Measurements from ENCODE around the gene TBC1D22A.

Gene TBC1D22A

DNA sequence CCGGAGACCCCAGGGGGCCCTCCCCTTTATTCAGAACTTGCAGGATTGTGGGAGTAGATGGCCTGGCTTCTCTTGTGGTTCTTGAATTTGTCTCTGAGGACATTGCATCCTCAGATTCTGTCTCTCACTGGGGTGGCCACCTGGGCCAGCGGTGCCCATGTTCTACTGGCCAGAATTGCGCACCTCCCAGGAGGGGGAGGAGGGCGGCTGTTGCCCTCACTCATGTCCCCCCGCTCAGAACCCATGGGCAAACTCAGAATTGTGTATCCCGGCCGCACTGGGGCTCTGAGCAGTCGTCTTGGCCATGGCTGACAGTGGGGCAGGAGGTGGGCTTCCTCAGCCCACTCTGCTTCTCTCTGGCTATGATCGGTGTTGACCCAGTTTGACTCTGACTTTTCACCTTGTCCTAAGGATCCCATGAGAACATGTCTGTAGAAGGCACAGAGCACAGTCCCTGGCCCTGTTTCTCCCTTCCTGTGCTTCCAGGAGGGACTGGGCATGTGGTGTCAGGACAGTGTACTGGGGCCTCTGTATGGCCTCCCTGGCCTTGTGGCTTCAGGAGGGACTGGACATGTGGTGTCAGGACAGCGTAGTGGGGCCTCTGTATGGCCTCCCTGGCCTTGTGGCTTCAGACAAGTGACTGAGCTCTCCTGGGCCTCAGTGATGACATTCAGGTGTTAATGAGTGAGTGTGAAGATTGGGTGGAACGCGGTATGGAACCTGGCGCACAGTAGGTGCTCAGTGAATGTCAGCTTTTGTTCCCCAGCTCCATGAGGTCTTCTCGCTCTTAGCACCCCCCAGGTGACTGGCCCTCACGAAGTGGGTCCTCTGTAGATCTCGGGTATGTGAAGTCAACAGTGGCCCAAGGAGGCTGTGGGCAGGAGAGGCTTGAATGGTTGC, 99.3 kb downstream of the TBC1D22A start:
- H3K36me3 ChIP-seq (replicated peaks): no peaks in the 10 kb centered on the region
- no peaks in the 10 kb centered on the region for H3K27me3 ChIP-seq (replicated peaks)
- no peak overlapping the region for H3K4me3 ChIP-seq (ENCODE audit: low read depth, low read length)
- in situ Hi-C loops (cut with HindIII; ENCODE audit: low pct_ligation_motif_present, low sequenced_read_pairs): no loop called here
- no peak for DNase-seq
- H3K27ac ChIP-seq: no peak overlapping the region
- TF ChIP-seq, protein P1, sequence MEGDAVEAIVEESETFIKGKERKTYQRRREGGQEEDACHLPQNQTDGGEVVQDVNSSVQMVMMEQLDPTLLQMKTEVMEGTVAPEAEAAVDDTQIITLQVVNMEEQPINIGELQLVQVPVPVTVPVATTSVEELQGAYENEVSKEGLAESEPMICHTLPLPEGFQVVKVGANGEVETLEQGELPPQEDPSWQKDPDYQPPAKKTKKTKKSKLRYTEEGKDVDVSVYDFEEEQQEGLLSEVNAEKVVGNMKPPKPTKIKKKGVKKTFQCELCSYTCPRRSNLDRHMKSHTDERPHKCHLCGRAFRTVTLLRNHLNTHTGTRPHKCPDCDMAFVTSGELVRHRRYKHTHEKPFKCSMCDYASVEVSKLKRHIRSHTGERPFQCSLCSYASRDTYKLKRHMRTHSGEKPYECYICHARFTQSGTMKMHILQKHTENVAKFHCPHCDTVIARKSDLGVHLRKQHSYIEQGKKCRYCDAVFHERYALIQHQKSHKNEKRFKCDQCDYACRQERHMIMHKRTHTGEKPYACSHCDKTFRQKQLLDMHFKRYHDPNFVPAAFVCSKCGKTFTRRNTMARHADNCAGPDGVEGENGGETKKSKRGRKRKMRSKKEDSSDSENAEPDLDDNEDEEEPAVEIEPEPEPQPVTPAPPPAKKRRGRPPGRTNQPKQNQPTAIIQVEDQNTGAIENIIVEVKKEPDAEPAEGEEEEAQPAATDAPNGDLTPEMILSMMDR (IDR thresholded peaks at IDR 0.05; ENCODE audit: low read depth, low read length, missing control alignments): no peak

DNA sequence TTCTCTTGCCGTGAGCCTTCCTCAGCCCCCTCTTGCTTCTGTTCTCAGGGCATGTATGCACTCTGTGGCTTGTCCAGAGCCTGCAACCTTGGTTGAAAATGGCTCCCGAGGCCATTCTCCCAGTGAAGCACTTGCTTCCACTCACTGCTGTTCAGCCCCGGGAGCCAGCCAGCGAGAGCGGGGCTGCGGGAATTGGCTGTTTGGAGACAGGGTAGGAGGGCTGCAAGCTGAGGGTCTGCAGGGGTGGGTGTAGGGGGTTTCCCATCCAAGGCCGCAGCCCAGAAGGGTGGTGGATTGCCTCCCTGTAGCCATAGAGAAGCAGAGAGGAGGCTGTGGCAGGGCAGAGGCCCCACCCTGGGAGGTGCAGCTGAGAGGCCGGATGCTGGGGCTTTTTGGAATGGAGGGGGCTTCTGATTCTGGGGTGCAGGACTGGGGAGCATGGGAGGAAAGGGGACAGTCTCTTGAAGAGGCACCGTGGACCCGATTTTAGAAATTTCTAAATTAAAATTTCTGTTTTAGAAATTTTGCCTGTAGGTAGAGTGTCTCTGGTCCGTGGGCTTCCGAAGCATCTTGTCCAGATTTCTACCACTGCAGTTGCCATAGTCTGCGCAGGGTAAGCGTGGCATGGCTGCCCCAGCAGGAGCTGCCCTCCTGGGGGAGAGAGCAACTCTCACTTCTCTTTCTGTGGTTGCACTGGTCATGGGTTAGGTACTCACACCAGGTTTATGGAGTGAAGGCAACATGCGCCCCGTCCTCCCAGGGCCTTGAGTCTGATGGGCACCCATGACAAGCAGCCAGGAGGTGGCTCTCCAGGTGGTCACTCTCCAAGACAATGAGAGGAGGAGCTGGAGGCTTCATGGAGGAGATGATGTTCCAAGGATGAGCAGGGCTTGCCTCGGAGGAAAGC, 100.2 kb downstream of the TBC1D22A start:
- in situ Hi-C loops (cut with HindIII; ENCODE audit: low pct_ligation_motif_present, low sequenced_read_pairs): no loop called here
- Histone ChIP-seq H3K36me3 (replicated peaks) (no peaks in the 10 kb centered on the region), H3K27me3 (replicated peaks) (no peaks in the 10 kb centered on the region), H3K4me3 (ENCODE audit: low read depth, low read length) (no peak overlapping the region), H3K27ac (no peak overlapping the region)
- TF ChIP-seq, protein P1 (IDR thresholded peaks at IDR 0.05; ENCODE audit: low read depth, low read length, missing control alignments): no peak
- DNase-seq: no peak

DNA sequence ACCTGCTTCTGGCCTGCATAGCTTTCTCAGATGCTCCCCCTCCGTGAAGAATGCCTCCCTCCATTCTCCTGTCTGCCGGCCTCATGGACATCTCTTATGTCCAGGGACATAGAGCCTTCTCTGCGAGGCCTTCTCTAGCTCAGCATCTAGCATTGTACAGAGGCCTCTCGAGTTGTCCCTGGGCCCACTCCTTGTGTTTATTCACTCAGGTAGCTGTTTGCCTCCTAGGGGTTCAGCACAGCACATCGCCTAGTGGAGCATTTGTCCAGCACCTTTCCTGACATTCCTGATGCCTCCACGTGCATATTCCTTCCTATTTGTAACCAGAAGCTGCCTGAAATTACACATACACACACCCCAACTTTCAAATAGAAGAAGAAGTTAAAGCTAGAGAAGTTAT, 101.3 kb downstream of the TBC1D22A start:
- H3K36me3 ChIP-seq (replicated peaks): no peaks in the 10 kb centered on the region
- no peaks in the 10 kb centered on the region for H3K27me3 ChIP-seq (replicated peaks)
- in situ Hi-C loops (cut with HindIII; ENCODE audit: low pct_ligation_motif_present, low sequenced_read_pairs): no loop called here
- no peak for DNase-seq
- no peak overlapping the region for H3K4me3 ChIP-seq (ENCODE audit: low read depth, low read length)
- H3K27ac ChIP-seq: no peak overlapping the region
- TF ChIP-seq, protein P1 (IDR thresholded peaks at IDR 0.05; ENCODE audit: low read depth, low read length, missing control alignments): no peak

DNA sequence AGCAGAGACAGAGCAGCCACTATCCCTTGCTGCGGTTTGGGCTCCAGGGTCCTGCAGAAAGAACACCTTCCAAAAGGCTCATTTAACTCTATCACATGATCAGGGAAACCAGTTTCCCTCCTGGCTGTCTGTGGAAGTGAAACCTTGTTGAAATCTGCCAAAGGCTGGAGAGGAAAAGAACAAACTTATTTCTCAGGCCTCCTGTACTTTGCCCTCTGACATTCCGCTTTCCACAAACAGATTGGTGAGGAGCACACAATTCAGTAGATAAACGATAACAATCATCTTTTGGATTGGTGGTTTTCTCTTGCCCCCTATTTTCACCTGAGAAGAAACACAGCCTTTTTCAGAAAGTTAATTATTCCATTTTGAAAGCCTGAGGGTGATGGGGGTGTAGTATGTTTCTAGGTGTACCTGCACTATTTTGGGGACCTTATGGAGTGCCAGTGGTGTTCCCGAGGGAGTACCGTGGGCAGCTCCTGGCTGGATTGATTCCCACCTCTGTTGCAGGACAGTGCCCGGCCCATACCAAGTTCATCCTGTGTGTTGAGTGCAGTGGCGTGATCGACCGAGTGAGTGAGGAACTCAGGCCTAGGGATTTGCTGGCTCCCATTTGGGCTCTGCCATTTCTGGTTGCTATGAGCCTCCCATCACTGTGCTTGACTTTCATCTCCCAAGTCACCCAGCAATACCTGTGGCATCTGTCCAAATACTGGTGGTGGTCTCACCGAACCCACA, 102.0 kb downstream of the TBC1D22A start:
- no peak for DNase-seq
- in situ Hi-C loops (cut with HindIII; ENCODE audit: low pct_ligation_motif_present, low sequenced_read_pairs): no loop called here
- TF ChIP-seq, protein P1 (IDR thresholded peaks at IDR 0.05; ENCODE audit: low read depth, low read length, missing control alignments): no peak
- no peaks in the 10 kb centered on the region for H3K27me3 ChIP-seq (replicated peaks)
- H3K36me3 ChIP-seq (replicated peaks): no peaks in the 10 kb centered on the region
- no peak overlapping the region for H3K4me3 ChIP-seq (ENCODE audit: low read depth, low read length)
- H3K27ac ChIP-seq: no peak overlapping the region

DNA sequence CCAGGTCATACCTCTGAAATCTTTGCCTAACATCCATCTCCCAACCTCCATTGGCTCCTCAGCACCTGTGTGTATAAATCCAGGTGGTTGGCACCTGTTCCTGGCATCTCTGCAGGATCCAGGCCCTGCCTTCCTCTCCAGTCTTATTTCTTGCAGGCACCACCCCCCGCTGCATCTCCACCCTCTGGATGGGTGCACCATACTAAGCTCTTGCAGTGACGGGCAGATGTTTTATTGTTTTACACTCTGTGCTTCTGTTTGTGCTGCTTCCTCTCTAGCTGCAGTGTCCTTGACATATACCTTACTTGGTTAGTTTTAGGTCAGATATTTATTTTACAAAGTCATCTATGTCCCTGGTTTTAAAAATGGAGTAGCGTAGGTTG, 102.6 kb downstream of the TBC1D22A start:
- H3K36me3 ChIP-seq (replicated peaks): no peaks in the 10 kb centered on the region
- no peak for DNase-seq
- H3K27me3 ChIP-seq (replicated peaks): no peaks in the 10 kb centered on the region
- no peak overlapping the region for H3K4me3 ChIP-seq (ENCODE audit: low read depth, low read length)
- no peak overlapping the region for H3K27ac ChIP-seq
- in situ Hi-C loops (cut with HindIII; ENCODE audit: low pct_ligation_motif_present, low sequenced_read_pairs): no loop called here
- TF ChIP-seq, protein P1 (IDR thresholded peaks at IDR 0.05; ENCODE audit: low read depth, low read length, missing control alignments): no peak
